NB4 (cell line): ENCODE measurements around the gene MON1A.

Experiments used
- CTCF ChIP-seq: IDR thresholded peaks from one replicate; pipeline ENCODE4 v1.5.1; 2012; ENCODE audit warnings: low read depth, low read length
- MAX ChIP-seq: IDR thresholded peaks from 2 replicates; pipeline ENCODE4 v1.6.1; 2011; ENCODE audit warnings: low read depth, low read length
- MYC ChIP-seq: IDR thresholded peaks from 2 replicates; pipeline ENCODE4 v1.6.1; 2011; ENCODE audit warnings: low read depth, low read length
- POLR2A ChIP-seq: IDR thresholded peaks from 2 replicates; pipeline ENCODE4 v1.6.1; 2011; ENCODE audit warnings: mild to moderate bottlenecking; ENCODE audit not compliant: insufficient read length; ENCODE audit errors: extremely low read depth

- TF ChIP-seq CTCF, result no peak
- no peak for TF ChIP-seq POLR2A
- TF ChIP-seq MYC, result no peak
- no peak for TF ChIP-seq MAX
These were observed 19.0 kb downstream of the MON1A start for GRCh38 chr3:49910409-49911123.
